Measurements from ENCODE around the gene SCP2D1. TPM values are rescaled to one million over a fixed set of nuclear protein-coding genes. Genes with fewer than 3 reads are reported as not detected.
A peak's percentile ranks its signal among the peaks of the same experiment; 100 is the strongest.

Gene SCP2D1
- total RNA-seq, 1 donor, result not detected

- TF ChIP-seq CTCF (IDR thresholded peaks at IDR 0.05; ENCODE audit: insufficient read depth, low read length), result no peak
- no peak for DNase-seq (ENCODE audit: low read depth)
- peak overlapping the region; percentile 85 for H3K4me3 ChIP-seq (ENCODE audit: low read depth, low read length)
These were observed 19.2 kb upstream of the SCP2D1 start for GRCh38 chr20:18794428-18794787.

GRCh38 chr20:18795366-18795765 lies 18.2 kb upstream of the SCP2D1 start:
- no peak overlapping the region for H3K4me3 ChIP-seq (ENCODE audit: low read depth, low read length)
- no peak for TF ChIP-seq CTCF (IDR thresholded peaks at IDR 0.05; ENCODE audit: insufficient read depth, low read length)
- DNase-seq (ENCODE audit: low read depth), result no peak

GRCh38 chr20:18796282-18796833 lies 17.2 kb upstream of the SCP2D1 start:
- no peak for TF ChIP-seq CTCF (IDR thresholded peaks at IDR 0.05; ENCODE audit: insufficient read depth, low read length)
- DNase-seq (ENCODE audit: low read depth), result no peak
- no peak overlapping the region for H3K4me3 ChIP-seq (ENCODE audit: low read depth, low read length)

- DNase-seq (ENCODE audit: low read depth), result no peak
- TF ChIP-seq CTCF (IDR thresholded peaks at IDR 0.05; ENCODE audit: insufficient read depth, low read length), result no peak
- H3K4me3 ChIP-seq (ENCODE audit: low read depth, low read length), result no peak overlapping the region
These were observed 12.1 kb upstream of the SCP2D1 start for GRCh38 chr20:18801516-18801915.

GRCh38 chr20:18802012-18802634 lies 11.5 kb upstream of the SCP2D1 start:
- no peak for DNase-seq (ENCODE audit: low read depth)
- no peak overlapping the region for H3K4me3 ChIP-seq (ENCODE audit: low read depth, low read length)
- no peak for TF ChIP-seq CTCF (IDR thresholded peaks at IDR 0.05; ENCODE audit: insufficient read depth, low read length)

GRCh38 chr20:18805881-18806280 lies 7.7 kb upstream of the SCP2D1 start:
- no peak for DNase-seq (ENCODE audit: low read depth)
- no peak for TF ChIP-seq CTCF (IDR thresholded peaks at IDR 0.05; ENCODE audit: insufficient read depth, low read length)
- H3K4me3 ChIP-seq (ENCODE audit: low read depth, low read length), result no peak overlapping the region

- DNase-seq (ENCODE audit: low read depth), result no peak
- no peak overlapping the region for H3K4me3 ChIP-seq (ENCODE audit: low read depth, low read length)
- no peak for TF ChIP-seq CTCF (IDR thresholded peaks at IDR 0.05; ENCODE audit: insufficient read depth, low read length)
These were observed 4.9 kb upstream of the SCP2D1 start for GRCh38 chr20:18808712-18809111.
